A673 (cell line): ENCODE results near the gene CDO1.

Source experiments
- EZH2 ChIP-seq: fragments of 200-600 bp; sonication (generic); IDR thresholded peaks from 2 replicates; pipeline ENCODE4 v1.6.1; 2017; ENCODE audit warnings: borderline replicate concordance, low read depth, mild to moderate bottlenecking, mixed read lengths, antibody characterized with exemption, low read length; ENCODE audit not compliant: poor library complexity, severe bottlenecking
- TF ChIP-seq, protein P1 (sequence below): fragments of 300-800, 200-600 bp; sonication (generic); conservative IDR thresholded peaks from 2 replicates; pipeline ENCODE4 v1.5.1; 2017; ENCODE audit warnings: low read depth, mild to moderate bottlenecking, antibody characterized with exemption, low read length, moderate library complexity, mixed read lengths

DNA sequence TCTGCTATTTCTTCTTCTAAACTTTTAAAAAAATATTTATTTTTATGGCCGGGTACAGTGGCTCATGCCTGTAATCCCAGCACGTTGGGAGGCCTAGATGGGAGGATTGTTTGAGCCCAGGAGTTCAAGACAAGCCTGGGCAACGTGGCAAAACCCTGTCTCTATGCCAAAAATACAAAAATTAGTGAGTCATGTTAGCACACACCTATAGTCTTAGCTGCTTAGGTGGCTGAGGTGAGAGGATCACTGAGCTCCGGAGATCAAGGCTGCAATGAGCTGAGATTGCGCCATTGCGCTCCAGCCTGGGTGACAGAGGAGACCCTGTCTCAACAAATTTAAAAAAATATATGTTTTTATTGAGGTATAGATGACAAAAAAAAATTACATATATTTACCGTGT lies 30.8 kb upstream of the CDO1 start:
- TF ChIP-seq, protein P1, sequence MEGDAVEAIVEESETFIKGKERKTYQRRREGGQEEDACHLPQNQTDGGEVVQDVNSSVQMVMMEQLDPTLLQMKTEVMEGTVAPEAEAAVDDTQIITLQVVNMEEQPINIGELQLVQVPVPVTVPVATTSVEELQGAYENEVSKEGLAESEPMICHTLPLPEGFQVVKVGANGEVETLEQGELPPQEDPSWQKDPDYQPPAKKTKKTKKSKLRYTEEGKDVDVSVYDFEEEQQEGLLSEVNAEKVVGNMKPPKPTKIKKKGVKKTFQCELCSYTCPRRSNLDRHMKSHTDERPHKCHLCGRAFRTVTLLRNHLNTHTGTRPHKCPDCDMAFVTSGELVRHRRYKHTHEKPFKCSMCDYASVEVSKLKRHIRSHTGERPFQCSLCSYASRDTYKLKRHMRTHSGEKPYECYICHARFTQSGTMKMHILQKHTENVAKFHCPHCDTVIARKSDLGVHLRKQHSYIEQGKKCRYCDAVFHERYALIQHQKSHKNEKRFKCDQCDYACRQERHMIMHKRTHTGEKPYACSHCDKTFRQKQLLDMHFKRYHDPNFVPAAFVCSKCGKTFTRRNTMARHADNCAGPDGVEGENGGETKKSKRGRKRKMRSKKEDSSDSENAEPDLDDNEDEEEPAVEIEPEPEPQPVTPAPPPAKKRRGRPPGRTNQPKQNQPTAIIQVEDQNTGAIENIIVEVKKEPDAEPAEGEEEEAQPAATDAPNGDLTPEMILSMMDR: no peak
- no peak for TF ChIP-seq EZH2
